OCI-LY7 (cell line): ENCODE data around the gene BSND. TPM values are rescaled to one million over a fixed set of nuclear protein-coding genes. Genes with fewer than 3 reads are reported as not detected.

Source experiments
- BruUV-seq: library from RNA; stranded (reverse); fragments of 400-500 nt; replicated peaks from 2 replicates; lab custom pipeline; 2021; lab: Mats Ljungman, UMichigan
- CTCF ChIA-PET: fragments of 300-600 bp; sonication (Branson Sonifier 250); formaldehyde crosslinking; loops from one replicate; lab custom pipeline; 2022; ENCODE audit warnings: antibody characterized with exemption; ENCODE audit not compliant: unreplicated experiment; lab: Charles Lee
- POLR2A ChIA-PET: fragments of 300-600 bp; sonication (Branson Sonifier 250); formaldehyde crosslinking; loops from one replicate; lab custom pipeline; 2022; ENCODE audit warnings: antibody characterized with exemption; lab: Charles Lee
- DNase-seq: peaks from one replicate; pipeline ENCODE4 v3.0.0-alpha.2; 2015; ENCODE audit warnings: low spot score
- H2AFZ ChIP-seq: fragments of 200-600 bp; sonication (generic), shearing (Covaris generic); 2 replicates; pipeline ENCODE4 v1.6.1; 2014; ENCODE audit warnings: mild to moderate bottlenecking, antibody characterized with exemption, low read length, moderate library complexity
- H3K27ac ChIP-seq: fragments of 200-600 bp; sonication (generic); 2 replicates; pipeline ENCODE4 v1.5.1; 2014; ENCODE audit warnings: mixed run types, low read depth, mild to moderate bottlenecking, moderate library complexity, low read length, inconsistent platforms; ENCODE audit not compliant: poor library complexity, severe bottlenecking
- H3K36me3 ChIP-seq: fragments of 200-600 bp; sonication (generic); 2 replicates; pipeline ENCODE4 v1.6.1; 2014; ENCODE audit warnings: mild to moderate bottlenecking, antibody characterized with exemption, low read length, moderate library complexity, mixed read lengths; ENCODE audit not compliant: insufficient read depth
- H3K4me1 ChIP-seq: fragments of 200-600 bp; sonication (generic); 2 replicates; pipeline ENCODE4 v1.5.1; 2014; ENCODE audit warnings: mild to moderate bottlenecking, low read length; ENCODE audit not compliant: insufficient read depth, poor library complexity, severe bottlenecking
- H3K4me2 ChIP-seq: fragments of 200-600 bp; sonication (generic); 2 replicates; pipeline ENCODE4 v1.6.1; 2014; ENCODE audit warnings: mild to moderate bottlenecking, low read length
- H3K4me3 ChIP-seq: fragments of 200-600 bp; sonication (generic); 2 replicates; pipeline ENCODE4 v1.5.1; 2014; ENCODE audit warnings: mild to moderate bottlenecking, low read depth, low read length; ENCODE audit not compliant: poor library complexity, severe bottlenecking
- H3K79me2 ChIP-seq: fragments of 200-600 bp; sonication (generic); 2 replicates; pipeline ENCODE4 v1.6.1; 2016; ENCODE audit warnings: low read depth, mild to moderate bottlenecking, low read length, moderate library complexity, mixed read lengths; ENCODE audit not compliant: insufficient read depth
- H3K9me2 ChIP-seq: fragments of 200-600 bp; sonication (generic); 2 replicates; pipeline ENCODE4 v1.6.1; 2016; ENCODE audit warnings: mild to moderate bottlenecking, low read length, mixed read lengths; ENCODE audit not compliant: insufficient read depth
- H3K9me3 ChIP-seq: fragments of 200-600 bp; sonication (generic); 2 replicates; pipeline ENCODE4 v1.6.1; 2014; ENCODE audit warnings: mild to moderate bottlenecking, mixed run types, low read length, mixed read lengths
- H4K20me1 ChIP-seq: fragments of 200-600 bp; sonication (generic); 2 replicates; pipeline ENCODE4 v1.6.1; 2014; ENCODE audit warnings: mild to moderate bottlenecking, antibody characterized with exemption, low read length, moderate library complexity, mixed read lengths; ENCODE audit not compliant: insufficient read depth
- EZH2phosphoT487 ChIP-seq: fragments of 200-600 bp; sonication (generic); IDR thresholded peaks from 2 replicates; pipeline ENCODE4 v1.6.1; 2018; ENCODE audit warnings: low read depth, borderline replicate concordance, mild to moderate bottlenecking, mixed run types, antibody characterized with exemption, low read length, moderate library complexity, mixed read lengths
- intact Hi-C: fragments of 100-400 bp; cut with micrococcal nuclease; formaldehyde crosslinking; loops from one replicate; pipeline ENCODE4 v1.10.0; 2022; ENCODE audit not compliant: unreplicated experiment
- total RNA-seq, 2 experiments: library from RNA; depleted of rRNA in 1 of 2; stranded (reverse); fragments of >200 nt in 1 of 2; shearing (Covaris generic) in 1 of 2; gene quantifications; 2 replicates each; pipeline ENCODE4 v1.2.3, GENCODE V29; 2014 to 2022
- TF ChIP-seq, protein P1 (sequence below): fragments of 200-600 bp; sonication (generic); conservative IDR thresholded peaks from 2 replicates; pipeline ENCODE4 v1.5.1; 2014; ENCODE audit warnings: mild to moderate bottlenecking, antibody characterized with exemption, low read length, moderate library complexity, mixed read lengths

BSND gene
- total RNA-seq, 2 experiments from 2014 or later: not detected

DNA sequence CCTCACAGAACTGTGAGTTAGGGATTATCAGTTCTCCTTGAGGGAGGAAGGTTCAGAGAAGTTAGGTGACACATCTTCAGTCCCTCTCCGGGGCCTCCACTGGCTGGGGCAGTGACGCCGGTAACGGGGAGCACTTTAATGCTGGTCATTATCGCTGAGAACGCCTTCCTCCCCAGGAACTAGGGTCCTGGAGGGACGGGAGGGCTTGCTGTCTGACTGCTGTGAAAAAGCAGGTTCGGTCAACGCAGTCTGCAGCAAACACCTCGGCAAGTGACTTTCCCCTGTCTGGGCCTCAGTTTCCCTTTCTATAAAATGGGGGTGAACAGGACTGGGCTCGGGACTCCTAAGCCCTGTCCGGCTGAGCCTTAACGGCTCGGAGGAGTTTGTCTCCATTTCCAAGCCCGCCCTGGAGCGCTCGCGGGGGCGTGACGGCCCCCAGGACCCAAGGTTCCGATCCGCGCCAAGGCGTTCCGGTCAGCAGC, 18.6 kb upstream of the BSND start:
- no peaks in the 10 kb centered on the region for H3K36me3 ChIP-seq
- no peak overlapping the region for H3K27ac ChIP-seq
- H2AFZ ChIP-seq: no peak overlapping the region
- CTCF ChIA-PET: no interaction called here
- no peak overlapping the region for H3K4me3 ChIP-seq
- no peak for TF ChIP-seq EZH2phosphoT487
- TF ChIP-seq, protein P1, sequence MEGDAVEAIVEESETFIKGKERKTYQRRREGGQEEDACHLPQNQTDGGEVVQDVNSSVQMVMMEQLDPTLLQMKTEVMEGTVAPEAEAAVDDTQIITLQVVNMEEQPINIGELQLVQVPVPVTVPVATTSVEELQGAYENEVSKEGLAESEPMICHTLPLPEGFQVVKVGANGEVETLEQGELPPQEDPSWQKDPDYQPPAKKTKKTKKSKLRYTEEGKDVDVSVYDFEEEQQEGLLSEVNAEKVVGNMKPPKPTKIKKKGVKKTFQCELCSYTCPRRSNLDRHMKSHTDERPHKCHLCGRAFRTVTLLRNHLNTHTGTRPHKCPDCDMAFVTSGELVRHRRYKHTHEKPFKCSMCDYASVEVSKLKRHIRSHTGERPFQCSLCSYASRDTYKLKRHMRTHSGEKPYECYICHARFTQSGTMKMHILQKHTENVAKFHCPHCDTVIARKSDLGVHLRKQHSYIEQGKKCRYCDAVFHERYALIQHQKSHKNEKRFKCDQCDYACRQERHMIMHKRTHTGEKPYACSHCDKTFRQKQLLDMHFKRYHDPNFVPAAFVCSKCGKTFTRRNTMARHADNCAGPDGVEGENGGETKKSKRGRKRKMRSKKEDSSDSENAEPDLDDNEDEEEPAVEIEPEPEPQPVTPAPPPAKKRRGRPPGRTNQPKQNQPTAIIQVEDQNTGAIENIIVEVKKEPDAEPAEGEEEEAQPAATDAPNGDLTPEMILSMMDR: no peak
- no peak overlapping the region for H3K4me2 ChIP-seq
- H3K4me1 ChIP-seq: no peaks in the 10 kb centered on the region
- no peaks in the 10 kb centered on the region for H3K9me3 ChIP-seq
- H3K9me2 ChIP-seq: no peaks in the 10 kb centered on the region
- H3K79me2 ChIP-seq: no peaks in the 10 kb centered on the region
- intact Hi-C loops: no loop called here
- POLR2A ChIA-PET: no interaction called here
- no TSS peak for BruUV-seq
- no peaks in the 10 kb centered on the region for H4K20me1 ChIP-seq
- DNase-seq: no peak

DNA sequence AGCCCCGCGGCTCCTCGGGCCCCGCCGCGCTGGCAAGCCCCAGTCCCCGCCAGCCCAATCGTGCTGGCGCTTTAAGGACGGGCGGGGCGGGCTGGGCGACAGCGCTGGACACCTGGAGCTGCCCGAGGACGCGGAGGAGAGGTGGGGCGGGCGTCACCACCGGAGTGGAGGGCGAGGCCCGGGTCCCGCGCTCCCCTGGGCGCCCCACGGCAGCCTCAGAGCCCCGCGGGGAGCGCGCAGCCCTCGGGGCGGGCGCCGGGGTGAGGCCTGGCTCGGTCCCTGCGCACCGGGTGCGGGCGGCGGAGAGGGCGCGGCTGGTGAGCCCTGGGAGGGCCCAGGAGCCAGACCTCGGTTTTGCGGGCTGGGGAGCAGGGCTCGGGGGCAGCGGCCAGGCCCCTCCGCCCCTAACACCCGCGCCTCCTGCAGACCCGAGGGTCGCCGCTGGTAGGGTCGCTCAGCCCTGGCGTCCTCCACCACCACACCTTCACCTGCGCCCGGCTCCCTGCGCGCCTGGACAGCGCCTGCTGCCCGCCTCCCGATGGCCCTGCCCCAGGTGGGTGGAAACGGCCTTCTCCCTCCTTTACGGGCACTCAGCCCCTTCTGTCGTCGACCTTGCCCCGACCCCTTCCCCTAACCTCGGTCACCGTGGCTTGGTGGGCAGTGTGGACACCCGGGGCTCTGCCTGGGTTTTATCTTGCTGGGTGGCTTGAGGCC, 18.0 kb upstream of the BSND start, which contains the start of gene TMEM61:
Gene TMEM61 (plus strand): TSS at position 101 of the 714 bp plus-strand sequence. CDS start 438 bp downstream, at position 539.
- no peaks in the 10 kb centered on the region for H3K79me2 ChIP-seq
- H4K20me1 ChIP-seq: no peaks in the 10 kb centered on the region
- no peak within 1 kb of the TSS for H2AFZ ChIP-seq
- BruUV-seq: no TSS peak
- POLR2A ChIA-PET: no interaction called here
- no peak within 1 kb of the TSS for H3K27ac ChIP-seq
- CTCF ChIA-PET: no interaction called here
- H3K36me3 ChIP-seq: no peaks in the 10 kb centered on the region
- no peaks in the 10 kb centered on the region for H3K9me2 ChIP-seq
- DNase-seq: no peak
- H3K9me3 ChIP-seq: no peaks in the 10 kb centered on the region
- TF ChIP-seq EZH2phosphoT487: no peak
- TF ChIP-seq, protein P1: no peak
- no peak within 1 kb of the TSS for H3K4me2 ChIP-seq
- H3K4me3 ChIP-seq: no peak within 1 kb of the TSS
- intact Hi-C loops: no loop called here
- no peaks in the 10 kb centered on the region for H3K4me1 ChIP-seq

DNA sequence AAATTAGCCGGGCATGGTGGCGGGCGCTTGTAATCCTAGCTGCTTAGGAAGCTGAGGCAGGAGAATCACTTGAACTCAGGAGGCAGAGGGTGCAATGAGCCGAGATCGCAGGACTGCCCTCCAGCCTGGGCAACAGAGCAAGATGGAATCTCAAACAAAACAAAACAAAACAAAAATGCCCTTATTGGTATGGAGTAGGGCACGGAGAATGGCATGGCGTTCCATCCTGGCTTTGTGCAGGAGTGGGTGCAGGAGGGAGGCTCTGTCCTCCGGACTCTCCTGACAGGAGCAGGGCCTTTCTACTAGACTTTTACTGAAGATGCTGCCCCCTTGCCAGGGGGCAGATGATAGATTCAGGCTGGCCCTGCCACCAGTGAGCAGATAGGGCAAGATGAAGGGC, 17.3 kb upstream of the BSND start:
- no peak for DNase-seq
- Histone ChIP-seq H3K4me1 (no peaks in the 10 kb centered on the region), H3K79me2 (no peaks in the 10 kb centered on the region), H2AFZ (no peak overlapping the region), H3K27ac (no peak overlapping the region), H3K9me3 (no peaks in the 10 kb centered on the region), H3K4me3 (no peak overlapping the region), H3K9me2 (no peaks in the 10 kb centered on the region), H3K4me2 (no peak overlapping the region), H4K20me1 (no peaks in the 10 kb centered on the region), H3K36me3 (no peaks in the 10 kb centered on the region)
- CTCF ChIA-PET: no interaction called here
- TF ChIP-seq, protein P1: no peak
- TF ChIP-seq EZH2phosphoT487: no peak
- POLR2A ChIA-PET: no interaction called here
- intact Hi-C loops: no loop called here
- BruUV-seq: no TSS peak
